Measurements from ENCODE around the gene ANKRD34C.

The ANKRD34C gene

DNA sequence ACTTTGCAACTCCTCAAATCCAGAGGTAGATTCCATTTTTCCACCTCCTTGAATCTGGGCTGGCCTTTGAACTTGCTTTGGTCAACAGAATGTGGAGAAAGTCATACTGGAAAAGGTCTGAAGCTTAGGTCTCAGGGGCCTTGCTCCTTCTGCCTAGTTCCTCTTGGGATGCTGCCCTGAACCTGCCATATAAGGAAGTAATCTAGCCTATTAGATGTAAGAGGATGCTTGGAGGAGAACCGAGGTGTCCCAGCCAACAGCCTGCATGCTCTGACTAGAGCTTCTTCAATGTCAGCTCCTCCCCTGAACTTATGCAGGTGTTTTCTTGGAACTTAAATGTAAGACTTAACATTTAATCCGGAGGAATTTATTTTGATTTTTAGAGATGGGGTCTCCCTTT lies 26.4 kb downstream of the ANKRD34C start:
- no peak for TF ChIP-seq EZH2 (IDR thresholded peaks at IDR 0.05; ENCODE audit: borderline replicate concordance, low read length)
- TF ChIP-seq, protein P1, sequence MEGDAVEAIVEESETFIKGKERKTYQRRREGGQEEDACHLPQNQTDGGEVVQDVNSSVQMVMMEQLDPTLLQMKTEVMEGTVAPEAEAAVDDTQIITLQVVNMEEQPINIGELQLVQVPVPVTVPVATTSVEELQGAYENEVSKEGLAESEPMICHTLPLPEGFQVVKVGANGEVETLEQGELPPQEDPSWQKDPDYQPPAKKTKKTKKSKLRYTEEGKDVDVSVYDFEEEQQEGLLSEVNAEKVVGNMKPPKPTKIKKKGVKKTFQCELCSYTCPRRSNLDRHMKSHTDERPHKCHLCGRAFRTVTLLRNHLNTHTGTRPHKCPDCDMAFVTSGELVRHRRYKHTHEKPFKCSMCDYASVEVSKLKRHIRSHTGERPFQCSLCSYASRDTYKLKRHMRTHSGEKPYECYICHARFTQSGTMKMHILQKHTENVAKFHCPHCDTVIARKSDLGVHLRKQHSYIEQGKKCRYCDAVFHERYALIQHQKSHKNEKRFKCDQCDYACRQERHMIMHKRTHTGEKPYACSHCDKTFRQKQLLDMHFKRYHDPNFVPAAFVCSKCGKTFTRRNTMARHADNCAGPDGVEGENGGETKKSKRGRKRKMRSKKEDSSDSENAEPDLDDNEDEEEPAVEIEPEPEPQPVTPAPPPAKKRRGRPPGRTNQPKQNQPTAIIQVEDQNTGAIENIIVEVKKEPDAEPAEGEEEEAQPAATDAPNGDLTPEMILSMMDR (IDR thresholded peaks at IDR 0.05; ENCODE audit: low read length): no peak

GRCh38 chr15:79310612-79310984 lies 28.1 kb downstream of the ANKRD34C start:
- Histone ChIP-seq H3K9me3 (ENCODE audit: low read length) (no peaks in the 10 kb centered on the region), H3F3A (ENCODE audit: insufficient read depth, low read length) (no peaks in the 10 kb centered on the region), H3K27me3 (ENCODE audit: insufficient read depth, low read length) (no peaks in the 10 kb centered on the region), H3K4me3 (ENCODE audit: low read depth, low read length, poor library complexity, severe bottlenecking) (peak overlapping the region; percentile 88), H3K27ac (ENCODE audit: low read depth, low read length, poor library complexity, severe bottlenecking) (no peak overlapping the region), H3K9me2 (ENCODE audit: low read depth, low read length) (no peaks in the 10 kb centered on the region), H4K20me1 (ENCODE audit: insufficient read depth, low read length) (no peaks in the 10 kb centered on the region), H3K36me3 (ENCODE audit: insufficient read depth, low read length) (peaks cover 30% of the 10 kb centered on the region), H2AFZ (ENCODE audit: low read length) (peak overlapping the region; percentile 92), H3K9ac (ENCODE audit: low read length) (peak overlapping the region; percentile 60), H3K4me2 (ENCODE audit: low read length) (peak overlapping the region; percentile 92), H3K79me2 (ENCODE audit: insufficient read depth, low read length) (peaks cover 14% of the 10 kb centered on the region; the same call in 1 of the 2 replicates), H3K4me1 (ENCODE audit: insufficient read depth, low read length, severe bottlenecking) (peaks cover 16% of the 10 kb centered on the region)
- TF ChIP-seq EZH2 (IDR thresholded peaks at IDR 0.05; ENCODE audit: borderline replicate concordance, low read length): no peak
- TF ChIP-seq, protein P1 (IDR thresholded peaks at IDR 0.05; ENCODE audit: low read length): no peak

More for the DNA sequence above, 26.4 kb downstream of the ANKRD34C start:
- no peaks in the 10 kb centered on the region for H3F3A ChIP-seq (ENCODE audit: insufficient read depth, low read length)
- peaks cover 16% of the 10 kb centered on the region for H3K4me1 ChIP-seq (ENCODE audit: insufficient read depth, low read length, severe bottlenecking)
- no peaks in the 10 kb centered on the region for H3K27me3 ChIP-seq (ENCODE audit: insufficient read depth, low read length)
- no peak overlapping the region for H3K9ac ChIP-seq (ENCODE audit: low read length)
- no peak overlapping the region for H3K4me3 ChIP-seq (ENCODE audit: low read depth, low read length, poor library complexity, severe bottlenecking)
- peaks cover 14% of the 10 kb centered on the region; the same call in 1 of the 2 replicates for H3K79me2 ChIP-seq (ENCODE audit: insufficient read depth, low read length)
- H2AFZ ChIP-seq (ENCODE audit: low read length): no peak overlapping the region
- H3K27ac ChIP-seq (ENCODE audit: low read depth, low read length, poor library complexity, severe bottlenecking): no peak overlapping the region
- no peaks in the 10 kb centered on the region for H3K9me2 ChIP-seq (ENCODE audit: low read depth, low read length)
- H3K36me3 ChIP-seq (ENCODE audit: insufficient read depth, low read length): peaks cover 13% of the 10 kb centered on the region; the same call in 1 of the 2 replicates
- H4K20me1 ChIP-seq (ENCODE audit: insufficient read depth, low read length): no peaks in the 10 kb centered on the region
- no peak overlapping the region for H3K4me2 ChIP-seq (ENCODE audit: low read length)
- no peaks in the 10 kb centered on the region for H3K9me3 ChIP-seq (ENCODE audit: low read length)

DNA sequence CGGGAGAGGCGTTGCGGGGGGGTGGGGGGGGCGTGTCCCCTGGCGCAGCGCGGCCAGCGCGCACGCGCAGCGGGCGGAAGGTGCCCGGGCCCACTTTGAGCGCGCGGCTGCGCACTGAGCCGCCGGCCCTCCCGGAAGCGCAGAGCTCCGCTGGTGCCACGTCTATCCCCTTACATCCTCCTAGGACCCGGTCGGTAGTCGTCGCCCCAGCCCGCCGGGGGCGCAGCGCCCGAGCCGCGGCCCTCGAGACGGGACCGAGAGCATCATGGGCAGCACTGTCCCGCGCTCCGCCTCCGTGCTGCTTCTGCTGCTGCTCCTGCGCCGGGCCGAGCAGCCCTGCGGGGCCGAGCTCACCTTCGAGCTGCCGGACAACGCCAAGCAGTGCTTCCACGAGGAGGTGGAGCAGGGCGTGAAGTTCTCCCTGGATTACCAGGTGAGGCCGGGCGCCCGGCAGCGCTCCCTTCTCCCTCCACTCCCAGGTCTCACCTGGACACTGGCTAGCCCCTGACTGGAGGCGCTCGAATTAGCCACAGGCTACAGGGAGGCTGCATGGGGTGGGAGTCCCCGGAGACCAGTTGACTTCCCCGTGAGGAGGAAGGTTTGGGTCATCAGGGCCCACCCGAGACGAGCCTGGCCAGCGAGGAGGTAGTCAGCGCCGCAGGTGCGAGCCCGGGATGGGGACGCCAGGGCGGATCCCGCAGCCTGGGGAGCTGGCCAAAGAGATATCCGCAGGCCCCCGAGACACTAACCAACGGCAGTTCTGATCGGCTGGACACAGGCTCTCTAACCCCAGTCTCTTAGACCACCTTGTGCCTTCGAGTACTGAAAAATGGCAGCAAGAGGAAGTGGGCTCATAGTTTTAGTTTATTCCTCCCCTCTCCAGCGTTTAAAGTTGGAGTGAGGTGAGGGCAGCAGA lies 28.7 kb downstream of the ANKRD34C start, which contains the start of gene TMED3:
TMED3 (plus strand) TSS at position 128 of the 916 bp plus-strand sequence; CDS start at position 266, 138 bp downstream.
- H2AFZ ChIP-seq (ENCODE audit: low read length): peak within 1 kb of the TSS; percentile 92
- peak within 1 kb of the TSS; percentile 95 for H3K9ac ChIP-seq (ENCODE audit: low read length)
- H3K4me1 ChIP-seq (ENCODE audit: insufficient read depth, low read length, severe bottlenecking): peaks cover 16% of the 10 kb centered on the region
- H3K27ac ChIP-seq (ENCODE audit: low read depth, low read length, poor library complexity, severe bottlenecking): no peak within 1 kb of the TSS
- H3K9me3 ChIP-seq (ENCODE audit: low read length): no peaks in the 10 kb centered on the region
- H3K9me2 ChIP-seq (ENCODE audit: low read depth, low read length): no peaks in the 10 kb centered on the region
- H3K79me2 ChIP-seq (ENCODE audit: insufficient read depth, low read length): peaks cover 14% of the 10 kb centered on the region; the same call in 1 of the 2 replicates
- H3F3A ChIP-seq (ENCODE audit: insufficient read depth, low read length): no peaks in the 10 kb centered on the region
- H3K36me3 ChIP-seq (ENCODE audit: insufficient read depth, low read length): peaks cover 37% of the 10 kb centered on the region
- no peaks in the 10 kb centered on the region for H3K27me3 ChIP-seq (ENCODE audit: insufficient read depth, low read length)
- no peaks in the 10 kb centered on the region for H4K20me1 ChIP-seq (ENCODE audit: insufficient read depth, low read length)
- peak within 1 kb of the TSS; percentile 92 for H3K4me2 ChIP-seq (ENCODE audit: low read length)
- TF ChIP-seq, protein P1 (IDR thresholded peaks at IDR 0.05; ENCODE audit: low read length): peak; percentile 34; the same call in 1 of the 2 replicates
- no peak for TF ChIP-seq EZH2 (IDR thresholded peaks at IDR 0.05; ENCODE audit: borderline replicate concordance, low read length)
- peak within 1 kb of the TSS; percentile 88 for H3K4me3 ChIP-seq (ENCODE audit: low read depth, low read length, poor library complexity, severe bottlenecking)

All from OCI-LY1 (cell line).